Measurements from ENCODE around the gene ORAI2. TPM values are rescaled to one million over a fixed set of nuclear protein-coding genes. Genes with fewer than 3 reads are reported as not detected.

Gene ORAI2
- total and polyA plus RNA-seq, 2 of the 4 experiments (the other 2 are of a cell fraction), result 52.0 to 58.3 TPM

DNA sequence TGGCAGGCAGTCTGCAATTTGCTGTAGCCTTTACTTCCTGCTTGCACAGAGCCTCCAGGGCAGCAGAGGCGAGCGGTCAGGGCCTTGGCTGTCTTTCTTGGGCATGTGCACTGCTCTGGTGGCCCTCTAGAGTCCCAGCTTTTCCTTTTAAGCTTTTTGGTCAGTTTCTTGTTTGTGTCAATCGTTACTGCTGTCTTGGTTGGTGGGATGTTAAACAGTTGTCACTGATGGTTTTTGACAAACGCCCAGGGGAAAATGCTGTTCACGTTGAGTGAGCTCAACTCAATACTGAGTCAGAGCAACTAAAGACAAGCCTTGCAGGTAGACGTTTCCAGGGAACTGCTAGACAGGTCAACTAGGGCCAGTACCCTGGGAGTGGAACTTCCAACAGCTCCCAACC is 23.3 kb upstream of the ORAI2 start:
- no peak overlapping the region for H3K4ac ChIP-seq (ENCODE audit: low read depth, low read length)
- in situ Hi-C loops (cut with MboI; ENCODE audit: low sequenced_read_pairs), result no loop called here
- H2AK5ac ChIP-seq (ENCODE audit: low read depth, low read length), result no peak overlapping the region
- ChIA-PET POLR2A (ENCODE audit: unreplicated experiment) (no interaction called here), CTCF (no interaction called here)
- no peak overlapping the region for H2BK120ac ChIP-seq (ENCODE audit: low read depth, low read length)
- DNase-seq (no peak), ATAC-seq (ENCODE audit: low read depth) (no peak)
- no peak overlapping the region for H3K56ac ChIP-seq (ENCODE audit: extremely low read depth, insufficient read depth, low read length)
- dilution Hi-C loops (cut with HindIII; ENCODE audit: low sequenced_read_pairs, unreplicated experiment), result no loop called here
- no peak overlapping the region for H2AK9ac ChIP-seq (replicated peaks; ENCODE audit: low read depth, low read length, poor library complexity)
- H3K14ac ChIP-seq (replicated peaks; ENCODE audit: low read depth, low read length), result no peak overlapping the region
- no peak overlapping the region for H2BK15ac ChIP-seq (ENCODE audit: low read depth, low read length)
- no peak overlapping the region for H2AFZ ChIP-seq (replicated peaks; ENCODE audit: low read length, poor library complexity)
- no peak overlapping the region for H3K23ac ChIP-seq (ENCODE audit: low read depth, low read length)
- H3K9me1 ChIP-seq (ENCODE audit: insufficient read depth, low read length), result no peaks in the 10 kb centered on the region
- H4K91ac ChIP-seq (ENCODE audit: insufficient read depth, low read depth, low read length), result no peak overlapping the region
- BruUV-seq (replicated peaks), result no TSS peak
- H4K5ac ChIP-seq (ENCODE audit: low read depth, low read length), result no peak overlapping the region
- 88% methylated on average over 5 of the region's 6 CpGs; no CpG with 5 or more reads in 1 of the 2 experiments for WGBS, 2 experiments (ENCODE audit: extremely low coverage in 2 of 2, insufficient read length in 1 of 2)
- H3K36me3 ChIP-seq (ENCODE audit: control insufficient read depth, insufficient read depth, low read length), result peaks cover 59% of the 10 kb centered on the region
- no peak overlapping the region for H3K4me2 ChIP-seq (ENCODE audit: low read depth, low read length)
- no peak for TF ChIP-seq MAZ (IDR thresholded peaks at IDR 0.05; ENCODE audit: borderline replicate concordance, low read depth, low read length)
- TF ChIP-seq USF2 (IDR thresholded peaks at IDR 0.05; ENCODE audit: low read depth, low read length), result no peak
- no peak for TF ChIP-seq CTCF (conservative IDR thresholded peaks at IDR 0.05; ENCODE audit: low read depth, low read length)
- no peak for TF ChIP-seq MAFK (IDR thresholded peaks at IDR 0.05; ENCODE audit: low read depth, low read length)
- peaks cover 13% of the 10 kb centered on the region for H4K20me1 ChIP-seq (ENCODE audit: insufficient read depth, low read length)
- H3K27ac ChIP-seq (ENCODE audit: insufficient read depth, low read length), result no peak overlapping the region
- H3K4me3 ChIP-seq (ENCODE audit: insufficient read depth, low read depth, low read length), result no peak overlapping the region
- no peak overlapping the region for H3K9ac ChIP-seq (ENCODE audit: low read depth, low read length)
- no peak overlapping the region for H2BK5ac ChIP-seq (ENCODE audit: low read depth, low read length, poor library complexity, severe bottlenecking)
- no peak overlapping the region for H4K8ac ChIP-seq (ENCODE audit: low read depth in 2 of 2, low read length in 2 of 2)
- no peaks in the 10 kb centered on the region for H3K9me3 ChIP-seq (ENCODE audit: control insufficient read depth, insufficient read depth, low read length)
- H3K79me1 ChIP-seq (ENCODE audit: low read depth in 1 of 2, low read length in 2 of 2), result peaks cover 31 to 59% of the 10 kb centered on the region in 2 experiments
- H2BK20ac ChIP-seq (ENCODE audit: low read depth, low read length), result no peak overlapping the region
- H3K27me3 ChIP-seq (ENCODE audit: control insufficient read depth, insufficient read depth, low read length), result no peaks in the 10 kb centered on the region
- H3K18ac ChIP-seq (ENCODE audit: low read depth, low read length), result no peak overlapping the region
- intact Hi-C loops (cut with micrococcal nuclease), result no loop called here
- no peaks in the 10 kb centered on the region for H3K4me1 ChIP-seq (ENCODE audit: control insufficient read depth, insufficient read depth, low read length)

All from IMR-90 (cell line).